ENCODE data around the gene FBXO4. TPM values are rescaled to one million over a fixed set of nuclear protein-coding genes. Genes with fewer than 3 reads are reported as not detected.
A peak's percentile ranks its signal among the peaks of the same experiment; 100 is the strongest.

Gene FBXO4
- total and polyA plus RNA-seq, 2 of the 8 experiments (the other 6 are each of a cell fraction or from before 2014, with no cell fraction given): 0.60 to 0.88 TPM

GRCh38 chr5:41924872-41925554 lies at the start of gene FBXO4 (continued):
- TF ChIP-seq GABPA (IDR thresholded peaks at IDR 0.05; ENCODE audit: borderline replicate concordance, insufficient read depth, low read length) (no peak), HDAC6 (IDR thresholded peaks at IDR 0.05; ENCODE audit: low read depth, low read length) (no peak), CTBP2 (IDR thresholded peaks at IDR 0.05; ENCODE audit: borderline replicate concordance, insufficient read depth, insufficient read length, low read length) (peak; percentile 25)

Data from H1 (cell line).